OCI-LY7 (cell line): Measurements from ENCODE around the gene PUM2. TPM values are rescaled to one million over a fixed set of nuclear protein-coding genes. Genes with fewer than 3 reads are reported as not detected.

Experiments
- BruUV-seq: library from RNA; stranded (reverse); fragments of 400-500 nt; replicated peaks from 2 replicates; lab custom pipeline; 2021; lab: Mats Ljungman, UMichigan
- CTCF ChIA-PET: fragments of 300-600 bp; sonication (Branson Sonifier 250); formaldehyde crosslinking; loops from one replicate; lab custom pipeline; 2022; ENCODE audit warnings: antibody characterized with exemption; ENCODE audit not compliant: unreplicated experiment; lab: Charles Lee
- POLR2A ChIA-PET: fragments of 300-600 bp; sonication (Branson Sonifier 250); formaldehyde crosslinking; loops from one replicate; lab custom pipeline; 2022; ENCODE audit warnings: antibody characterized with exemption; lab: Charles Lee
- DNase-seq: peaks from one replicate; pipeline ENCODE4 v3.0.0-alpha.2; 2015; ENCODE audit warnings: low spot score
- H2AFZ ChIP-seq: fragments of 200-600 bp; sonication (generic), shearing (Covaris generic); 2 replicates; pipeline ENCODE4 v1.6.1; 2014; ENCODE audit warnings: mild to moderate bottlenecking, antibody characterized with exemption, low read length, moderate library complexity
- H3K27ac ChIP-seq: fragments of 200-600 bp; sonication (generic); 2 replicates; pipeline ENCODE4 v1.5.1; 2014; ENCODE audit warnings: mixed run types, low read depth, mild to moderate bottlenecking, moderate library complexity, low read length, inconsistent platforms; ENCODE audit not compliant: poor library complexity, severe bottlenecking
- H3K36me3 ChIP-seq: fragments of 200-600 bp; sonication (generic); 2 replicates; pipeline ENCODE4 v1.6.1; 2014; ENCODE audit warnings: mild to moderate bottlenecking, antibody characterized with exemption, low read length, moderate library complexity, mixed read lengths; ENCODE audit not compliant: insufficient read depth
- H3K4me1 ChIP-seq: fragments of 200-600 bp; sonication (generic); 2 replicates; pipeline ENCODE4 v1.5.1; 2014; ENCODE audit warnings: mild to moderate bottlenecking, low read length; ENCODE audit not compliant: insufficient read depth, poor library complexity, severe bottlenecking
- H3K4me2 ChIP-seq: fragments of 200-600 bp; sonication (generic); 2 replicates; pipeline ENCODE4 v1.6.1; 2014; ENCODE audit warnings: mild to moderate bottlenecking, low read length
- H3K4me3 ChIP-seq: fragments of 200-600 bp; sonication (generic); 2 replicates; pipeline ENCODE4 v1.5.1; 2014; ENCODE audit warnings: mild to moderate bottlenecking, low read depth, low read length; ENCODE audit not compliant: poor library complexity, severe bottlenecking
- H3K79me2 ChIP-seq: fragments of 200-600 bp; sonication (generic); 2 replicates; pipeline ENCODE4 v1.6.1; 2016; ENCODE audit warnings: low read depth, mild to moderate bottlenecking, low read length, moderate library complexity, mixed read lengths; ENCODE audit not compliant: insufficient read depth
- H3K9me2 ChIP-seq: fragments of 200-600 bp; sonication (generic); 2 replicates; pipeline ENCODE4 v1.6.1; 2016; ENCODE audit warnings: mild to moderate bottlenecking, low read length, mixed read lengths; ENCODE audit not compliant: insufficient read depth
- H3K9me3 ChIP-seq: fragments of 200-600 bp; sonication (generic); 2 replicates; pipeline ENCODE4 v1.6.1; 2014; ENCODE audit warnings: mild to moderate bottlenecking, mixed run types, low read length, mixed read lengths
- H4K20me1 ChIP-seq: fragments of 200-600 bp; sonication (generic); 2 replicates; pipeline ENCODE4 v1.6.1; 2014; ENCODE audit warnings: mild to moderate bottlenecking, antibody characterized with exemption, low read length, moderate library complexity, mixed read lengths; ENCODE audit not compliant: insufficient read depth
- EZH2phosphoT487 ChIP-seq: fragments of 200-600 bp; sonication (generic); IDR thresholded peaks from 2 replicates; pipeline ENCODE4 v1.6.1; 2018; ENCODE audit warnings: low read depth, borderline replicate concordance, mild to moderate bottlenecking, mixed run types, antibody characterized with exemption, low read length, moderate library complexity, mixed read lengths
- intact Hi-C: fragments of 100-400 bp; cut with micrococcal nuclease; formaldehyde crosslinking; loops from one replicate; pipeline ENCODE4 v1.10.0; 2022; ENCODE audit not compliant: unreplicated experiment
- total RNA-seq, 2 experiments: library from RNA; depleted of rRNA in 1 of 2; stranded (reverse); fragments of >200 nt in 1 of 2; shearing (Covaris generic) in 1 of 2; gene quantifications; 2 replicates each; pipeline ENCODE4 v1.2.3, GENCODE V29; 2014 to 2022
- TF ChIP-seq, protein P1 (sequence below): fragments of 200-600 bp; sonication (generic); conservative IDR thresholded peaks from 2 replicates; pipeline ENCODE4 v1.5.1; 2014; ENCODE audit warnings: mild to moderate bottlenecking, antibody characterized with exemption, low read length, moderate library complexity, mixed read lengths

Gene PUM2
- total RNA-seq, 2 experiments from 2014 or later: 48.2 to 122 TPM

DNA sequence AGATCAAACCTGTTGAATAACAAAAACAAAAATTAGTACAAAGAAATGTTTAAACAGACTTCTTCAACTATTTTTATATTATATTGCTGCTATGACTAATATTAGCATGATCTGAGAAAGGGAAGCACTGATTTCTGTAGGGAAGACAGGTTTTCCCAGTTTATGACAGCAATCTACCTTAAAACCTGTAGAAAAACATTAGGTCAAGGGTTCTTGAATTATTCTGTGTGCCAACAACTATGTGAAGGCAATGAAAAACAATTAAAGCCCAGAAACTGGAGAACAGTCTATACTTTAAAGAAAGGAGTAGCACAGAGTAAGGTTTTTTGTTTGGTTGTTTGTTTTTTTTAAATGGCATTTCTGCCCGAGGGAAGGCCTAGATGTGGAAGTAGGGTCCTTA is 23.3 kb downstream of the PUM2 start:
- intact Hi-C loops: loop anchor here (5.0 kb wide), 1 partner anchor 190 kb away; no protein-coding TSS in a partner anchor
- no TSS peak for BruUV-seq
- Histone ChIP-seq H3K36me3 (peaks cover 100% of the 10 kb centered on the region), H3K4me2 (no peak overlapping the region), H3K4me3 (no peak overlapping the region), H3K79me2 (peaks cover 100% of the 10 kb centered on the region), H3K9me2 (no peaks in the 10 kb centered on the region), H3K27ac (no peak overlapping the region), H2AFZ (no peak overlapping the region), H4K20me1 (peaks cover 32% of the 10 kb centered on the region; the same call in 1 of the 2 replicates), H3K9me3 (peaks cover 31% of the 10 kb centered on the region), H3K4me1 (peaks cover 14% of the 10 kb centered on the region)
- POLR2A ChIA-PET: interaction anchor here (0.7 to 3.8 kb wide), 10 partner anchors 10 to 421 kb away, joined by 3 to 13 read pairs (median 3); no protein-coding TSS in a partner anchor
- no peak for TF ChIP-seq EZH2phosphoT487
- TF ChIP-seq, protein P1, sequence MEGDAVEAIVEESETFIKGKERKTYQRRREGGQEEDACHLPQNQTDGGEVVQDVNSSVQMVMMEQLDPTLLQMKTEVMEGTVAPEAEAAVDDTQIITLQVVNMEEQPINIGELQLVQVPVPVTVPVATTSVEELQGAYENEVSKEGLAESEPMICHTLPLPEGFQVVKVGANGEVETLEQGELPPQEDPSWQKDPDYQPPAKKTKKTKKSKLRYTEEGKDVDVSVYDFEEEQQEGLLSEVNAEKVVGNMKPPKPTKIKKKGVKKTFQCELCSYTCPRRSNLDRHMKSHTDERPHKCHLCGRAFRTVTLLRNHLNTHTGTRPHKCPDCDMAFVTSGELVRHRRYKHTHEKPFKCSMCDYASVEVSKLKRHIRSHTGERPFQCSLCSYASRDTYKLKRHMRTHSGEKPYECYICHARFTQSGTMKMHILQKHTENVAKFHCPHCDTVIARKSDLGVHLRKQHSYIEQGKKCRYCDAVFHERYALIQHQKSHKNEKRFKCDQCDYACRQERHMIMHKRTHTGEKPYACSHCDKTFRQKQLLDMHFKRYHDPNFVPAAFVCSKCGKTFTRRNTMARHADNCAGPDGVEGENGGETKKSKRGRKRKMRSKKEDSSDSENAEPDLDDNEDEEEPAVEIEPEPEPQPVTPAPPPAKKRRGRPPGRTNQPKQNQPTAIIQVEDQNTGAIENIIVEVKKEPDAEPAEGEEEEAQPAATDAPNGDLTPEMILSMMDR: no peak
- DNase-seq: no peak
- CTCF ChIA-PET: interaction anchor here (0.7 to 1.1 kb wide), 3 partner anchors 9 to 40 kb away, joined by 3 to 4 read pairs (median 3); no protein-coding TSS in a partner anchor

DNA sequence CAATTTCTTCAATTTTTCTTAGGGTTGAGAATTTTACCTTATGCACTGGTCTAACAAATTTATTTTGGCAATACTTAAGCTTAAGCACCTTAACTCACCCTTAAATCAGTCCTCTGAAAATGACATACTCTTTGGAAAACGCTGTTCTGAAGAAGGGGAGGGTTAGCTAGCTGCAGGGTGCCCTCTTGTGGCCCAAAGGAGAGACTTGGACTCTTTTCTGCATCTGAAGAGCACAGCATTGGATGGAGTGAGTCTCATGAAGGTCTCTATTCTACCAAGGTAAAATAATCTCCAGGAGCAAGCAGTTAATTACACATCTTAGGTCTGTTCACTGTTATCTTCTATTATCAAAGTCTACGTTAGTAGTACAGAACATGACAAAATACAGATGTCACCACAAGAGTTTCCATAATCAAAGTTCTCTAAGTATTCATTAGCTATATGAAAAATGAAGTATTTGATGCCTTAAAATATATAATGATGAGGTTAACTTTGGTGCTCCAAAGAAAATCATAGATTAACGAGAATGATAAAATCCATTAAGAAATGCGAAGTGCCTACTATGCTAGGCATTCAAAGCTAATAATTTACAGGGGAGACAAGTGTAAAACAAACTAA is 24.4 kb downstream of the PUM2 start:
- ChIA-PET POLR2A (interaction anchor here (0.6 to 3.8 kb wide), 15 partner anchors 9 to 311 kb away, joined by 3 to 13 read pairs (median 3); no protein-coding TSS in a partner anchor), CTCF (interaction anchor here (0.6 to 1.1 kb wide), 3 partner anchors 8 to 23 kb away, joined by 3 to 4 read pairs (median 4); no protein-coding TSS in a partner anchor)
- no peak overlapping the region for H2AFZ ChIP-seq
- no peaks in the 10 kb centered on the region for H3K9me2 ChIP-seq
- no peak overlapping the region for H3K27ac ChIP-seq
- DNase-seq: peak; percentile 62
- H3K9me3 ChIP-seq: peaks cover 20% of the 10 kb centered on the region
- peaks cover 37% of the 10 kb centered on the region; the same call in 1 of the 2 replicates for H4K20me1 ChIP-seq
- TF ChIP-seq EZH2phosphoT487: no peak
- TF ChIP-seq, protein P1: peak; percentile 96
- intact Hi-C loops: loop anchor here (5.0 kb wide), 1 partner anchor 189 kb away; no protein-coding TSS in a partner anchor
- no peak overlapping the region for H3K4me3 ChIP-seq
- peaks cover 100% of the 10 kb centered on the region for H3K79me2 ChIP-seq
- peaks cover 100% of the 10 kb centered on the region for H3K36me3 ChIP-seq
- H3K4me2 ChIP-seq: no peak overlapping the region
- no TSS peak for BruUV-seq
- peaks cover 17% of the 10 kb centered on the region for H3K4me1 ChIP-seq
